ENCODE measurements around the gene KLF15.

Gene KLF15

DNA sequence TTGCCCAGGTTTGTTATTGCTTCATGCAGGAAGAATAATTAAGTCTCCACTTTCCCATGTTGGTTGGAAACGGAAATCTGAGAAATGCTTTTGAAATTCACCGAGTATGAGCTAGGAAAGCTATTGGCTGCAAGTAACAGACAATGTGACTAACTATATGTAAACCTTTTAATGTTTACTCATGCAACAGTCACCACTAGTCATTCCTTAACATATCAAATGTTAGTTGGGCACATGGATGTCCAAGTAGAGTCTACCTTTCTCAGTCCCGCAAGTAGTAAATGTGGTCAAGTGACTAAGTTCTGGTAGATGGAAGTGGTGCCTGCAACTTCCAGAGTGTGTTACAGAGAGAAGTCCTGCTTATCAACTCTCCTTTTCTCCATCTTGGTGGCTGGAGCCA lies 52.5 kb downstream of the KLF15 start:
- no peaks in the 10 kb centered on the region for H3K4me1 ChIP-seq (ENCODE audit: control insufficient read depth, insufficient read depth, low read length)
- no peaks in the 10 kb centered on the region for H3K9me3 ChIP-seq (ENCODE audit: control insufficient read depth, insufficient read depth, low read length)
- no peak overlapping the region for H3K9ac ChIP-seq (ENCODE audit: low read depth, low read length)
- no peak overlapping the region for H3K4me3 ChIP-seq (ENCODE audit: low read depth, low read length)
- H3K27me3 ChIP-seq (ENCODE audit: control insufficient read depth, insufficient read depth, low read length), result no peaks in the 10 kb centered on the region
- H3K36me3 ChIP-seq (ENCODE audit: control insufficient read depth, insufficient read depth, low read length), result no peaks in the 10 kb centered on the region

DNA sequence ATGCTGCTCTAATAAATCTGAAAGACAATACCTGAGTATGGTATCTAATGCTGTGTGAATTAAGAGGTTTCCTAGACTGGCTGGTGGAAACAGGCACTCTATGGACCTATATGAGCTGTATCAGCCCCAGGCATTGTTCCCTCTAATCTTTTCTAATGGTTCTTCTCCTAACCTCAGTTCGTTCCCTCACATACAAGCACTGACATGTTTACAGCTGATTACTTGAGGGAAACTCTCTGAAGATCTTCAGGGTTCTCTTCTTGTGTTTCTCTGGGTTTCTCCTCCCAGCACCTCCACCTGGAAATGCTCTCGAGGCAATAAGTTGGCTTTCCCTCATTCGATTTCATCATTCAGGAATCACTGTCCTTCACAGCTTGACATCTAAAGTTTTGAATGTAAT lies 52.9 kb downstream of the KLF15 start:
- Histone ChIP-seq H3K4me1 (ENCODE audit: control insufficient read depth, insufficient read depth, low read length) (no peaks in the 10 kb centered on the region), H3K9ac (ENCODE audit: low read depth, low read length) (no peak overlapping the region), H3K27me3 (ENCODE audit: control insufficient read depth, insufficient read depth, low read length) (no peaks in the 10 kb centered on the region), H3K9me3 (ENCODE audit: control insufficient read depth, insufficient read depth, low read length) (no peaks in the 10 kb centered on the region), H3K4me3 (ENCODE audit: low read depth, low read length) (no peak overlapping the region), H3K36me3 (ENCODE audit: control insufficient read depth, insufficient read depth, low read length) (no peaks in the 10 kb centered on the region)

DNA sequence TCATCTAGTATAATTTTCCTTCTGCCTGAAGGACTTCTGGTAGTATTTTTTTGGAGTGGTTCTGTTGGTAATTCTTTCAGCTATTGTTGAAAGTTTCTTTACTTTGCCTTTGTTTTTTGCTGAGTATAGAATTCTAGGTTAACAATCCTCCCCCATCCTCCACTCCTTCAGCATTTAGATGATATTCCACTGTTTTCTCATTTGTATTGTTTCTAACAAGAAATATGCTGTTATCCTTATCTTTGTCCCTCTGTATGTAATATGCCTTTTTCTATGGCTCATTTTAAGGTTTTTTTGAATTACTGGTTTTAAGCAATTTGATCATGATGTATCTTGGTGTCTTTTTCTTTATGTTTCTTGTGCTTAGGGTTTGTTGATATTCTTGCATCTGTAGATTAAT lies 53.9 kb downstream of the KLF15 start:
- Histone ChIP-seq H3K36me3 (ENCODE audit: control insufficient read depth, insufficient read depth, low read length) (no peaks in the 10 kb centered on the region), H3K27me3 (ENCODE audit: control insufficient read depth, insufficient read depth, low read length) (no peaks in the 10 kb centered on the region), H3K4me1 (ENCODE audit: control insufficient read depth, insufficient read depth, low read length) (no peaks in the 10 kb centered on the region), H3K9me3 (ENCODE audit: control insufficient read depth, insufficient read depth, low read length) (no peaks in the 10 kb centered on the region), H3K9ac (ENCODE audit: low read depth, low read length) (no peak overlapping the region), H3K4me3 (ENCODE audit: low read depth, low read length) (no peak overlapping the region)

DNA sequence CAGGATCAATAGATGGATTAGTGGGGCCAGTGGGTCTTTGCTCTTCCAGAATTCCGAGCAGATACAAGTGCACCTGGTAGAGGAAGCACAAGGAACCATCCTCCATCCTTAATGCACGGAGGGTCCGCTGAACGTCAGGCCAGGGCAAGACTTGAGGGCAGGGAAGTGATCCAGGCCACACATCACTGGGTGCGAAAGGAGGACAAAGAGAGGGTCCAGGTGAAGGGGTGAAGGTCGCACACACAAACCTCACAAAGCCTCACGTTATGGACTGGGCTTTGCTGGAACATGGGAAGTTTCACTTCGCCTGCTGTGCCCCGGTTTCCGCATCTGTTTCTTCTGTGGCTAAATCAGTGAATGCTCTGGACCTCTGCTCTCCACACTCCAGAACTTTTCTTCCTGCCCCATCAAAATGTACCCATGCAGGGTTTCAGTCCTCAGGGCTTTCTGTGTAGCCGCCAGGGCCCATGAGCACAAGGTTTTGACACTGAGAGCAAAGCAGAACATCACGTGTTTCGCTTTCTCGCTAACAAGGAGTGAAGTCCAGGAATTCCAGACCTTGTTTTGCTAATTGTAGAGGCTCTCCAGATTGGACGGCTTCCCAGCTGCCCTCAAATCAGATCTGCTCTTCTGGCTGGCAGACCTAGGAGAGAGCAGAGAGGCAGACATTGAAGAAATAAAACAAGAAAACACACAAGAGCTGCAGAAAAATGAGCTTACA lies 56.3 kb downstream of the KLF15 start:
- Histone ChIP-seq H3K27me3 (ENCODE audit: control insufficient read depth, insufficient read depth, low read length) (no peaks in the 10 kb centered on the region), H3K4me1 (ENCODE audit: control insufficient read depth, insufficient read depth, low read length) (no peaks in the 10 kb centered on the region), H3K9me3 (ENCODE audit: control insufficient read depth, insufficient read depth, low read length) (no peaks in the 10 kb centered on the region), H3K9ac (ENCODE audit: low read depth, low read length) (no peak overlapping the region), H3K4me3 (ENCODE audit: low read depth, low read length) (no peak overlapping the region), H3K36me3 (ENCODE audit: control insufficient read depth, insufficient read depth, low read length) (no peaks in the 10 kb centered on the region)

DNA sequence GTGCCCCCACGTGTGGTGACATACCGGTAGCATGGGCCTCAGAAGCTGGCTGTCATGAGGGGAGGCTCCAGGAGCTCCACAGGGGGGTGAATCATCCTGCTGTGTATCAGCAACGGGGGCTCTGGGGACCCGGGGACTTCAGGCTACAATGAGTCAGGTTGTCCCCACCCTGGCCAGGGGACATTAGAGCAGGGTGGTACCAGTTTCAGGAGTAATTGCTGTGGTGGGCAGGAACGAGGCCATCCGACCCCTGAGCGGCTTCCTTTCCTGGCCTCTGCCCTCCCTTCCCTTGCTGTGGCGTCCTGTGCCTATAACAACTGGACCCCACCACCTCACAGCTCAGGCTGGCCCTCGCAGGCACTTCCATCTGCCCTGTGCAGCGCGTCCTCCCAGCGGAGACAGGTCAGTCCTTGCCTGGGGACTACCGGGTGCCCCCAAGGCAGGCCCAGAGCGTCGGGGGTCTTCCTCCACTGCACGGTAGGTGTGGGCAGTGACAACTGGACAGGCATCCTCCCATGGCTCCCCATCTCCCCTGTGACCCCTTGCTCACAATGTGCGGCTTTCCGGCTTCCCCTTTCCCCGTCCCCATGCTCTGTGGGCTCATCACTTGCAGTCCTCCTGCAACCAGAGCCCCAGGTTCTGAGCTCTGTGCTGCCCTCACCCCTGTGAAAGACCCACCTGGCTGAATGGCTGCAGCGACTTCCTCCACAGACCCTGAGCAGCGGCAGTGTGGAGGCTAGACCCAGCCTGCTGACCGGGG lies 57.0 kb downstream of the KLF15 start:
- no peaks in the 10 kb centered on the region for H3K27me3 ChIP-seq (ENCODE audit: control insufficient read depth, insufficient read depth, low read length)
- no peaks in the 10 kb centered on the region for H3K4me1 ChIP-seq (ENCODE audit: control insufficient read depth, insufficient read depth, low read length)
- no peaks in the 10 kb centered on the region for H3K36me3 ChIP-seq (ENCODE audit: control insufficient read depth, insufficient read depth, low read length)
- H3K4me3 ChIP-seq (ENCODE audit: low read depth, low read length), result no peak overlapping the region
- no peak overlapping the region for H3K9ac ChIP-seq (ENCODE audit: low read depth, low read length)
- no peaks in the 10 kb centered on the region for H3K9me3 ChIP-seq (ENCODE audit: control insufficient read depth, insufficient read depth, low read length)

- no peaks in the 10 kb centered on the region for H3K4me1 ChIP-seq (ENCODE audit: control insufficient read depth, insufficient read depth, low read length)
Measured at GRCh38 chr3:126295407-126295939, 61.7 kb downstream of the KLF15 start.

DNA sequence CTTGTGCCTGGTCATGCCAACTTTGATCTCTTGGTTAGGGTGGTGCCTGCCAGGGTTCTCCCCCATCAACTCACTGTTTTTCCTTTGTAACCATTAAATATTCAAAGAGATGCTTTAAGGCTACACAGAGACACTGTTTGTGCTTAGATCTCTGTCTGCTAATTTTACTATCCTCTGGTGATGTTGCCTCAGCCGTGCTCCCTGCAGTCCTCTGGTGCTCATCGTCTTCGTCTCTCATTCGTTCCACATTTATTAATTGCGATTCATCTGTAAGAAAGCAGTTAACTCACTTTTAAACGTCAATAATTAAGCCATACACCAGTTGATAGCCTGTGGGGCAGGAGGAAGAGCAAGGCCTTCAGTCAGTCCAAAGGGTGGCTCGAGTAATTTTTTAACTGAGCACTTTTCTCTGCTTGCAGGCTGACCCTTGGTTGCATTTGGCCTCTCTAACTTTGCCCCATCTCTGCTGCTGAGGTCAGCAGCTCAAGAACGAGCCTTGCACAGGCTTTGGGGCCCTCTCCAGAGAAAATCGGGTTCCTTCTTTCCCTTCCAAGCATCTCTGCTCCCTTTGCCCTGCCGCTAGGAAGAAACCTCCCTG lies 62.9 kb downstream of the KLF15 start:
- no peaks in the 10 kb centered on the region for H3K9me3 ChIP-seq (ENCODE audit: control insufficient read depth, insufficient read depth, low read length)
- no peak overlapping the region for H3K4me3 ChIP-seq (ENCODE audit: low read depth, low read length)
- no peaks in the 10 kb centered on the region for H3K36me3 ChIP-seq (ENCODE audit: control insufficient read depth, insufficient read depth, low read length)
- H3K9ac ChIP-seq (ENCODE audit: low read depth, low read length), result no peak overlapping the region
- no peaks in the 10 kb centered on the region for H3K4me1 ChIP-seq (ENCODE audit: control insufficient read depth, insufficient read depth, low read length)
- peaks cover 11% of the 10 kb centered on the region for H3K27me3 ChIP-seq (ENCODE audit: control insufficient read depth, insufficient read depth, low read length)

More at GRCh38 chr3:126295407-126295939, 61.7 kb downstream of the KLF15 start:
- no peaks in the 10 kb centered on the region for H3K36me3 ChIP-seq (ENCODE audit: control insufficient read depth, insufficient read depth, low read length)
- no peaks in the 10 kb centered on the region for H3K9me3 ChIP-seq (ENCODE audit: control insufficient read depth, insufficient read depth, low read length)
- peaks cover 1% of the 10 kb centered on the region for H3K27me3 ChIP-seq (ENCODE audit: control insufficient read depth, insufficient read depth, low read length)
- H3K9ac ChIP-seq (ENCODE audit: low read depth, low read length), result no peak overlapping the region
- no peak overlapping the region for H3K4me3 ChIP-seq (ENCODE audit: low read depth, low read length)

GRCh38 chr3:126293370-126294082 lies 63.7 kb downstream of the KLF15 start:
- Histone ChIP-seq H3K9me3 (ENCODE audit: control insufficient read depth, insufficient read depth, low read length) (no peaks in the 10 kb centered on the region), H3K36me3 (ENCODE audit: control insufficient read depth, insufficient read depth, low read length) (no peaks in the 10 kb centered on the region), H3K9ac (ENCODE audit: low read depth, low read length) (no peak overlapping the region), H3K4me3 (ENCODE audit: low read depth, low read length) (no peak overlapping the region), H3K27me3 (ENCODE audit: control insufficient read depth, insufficient read depth, low read length) (peaks cover 19% of the 10 kb centered on the region), H3K4me1 (ENCODE audit: control insufficient read depth, insufficient read depth, low read length) (no peaks in the 10 kb centered on the region)
